Measurements from ENCODE around the gene LRRC71.
A peak's percentile ranks its signal among the peaks of the same experiment; 100 is the strongest.

Gene LRRC71

GRCh38 chr1:156928043-156928602, 7.7 kb downstream of the LRRC71 start:
- peak; percentile 55 for DNase-seq

DNA sequence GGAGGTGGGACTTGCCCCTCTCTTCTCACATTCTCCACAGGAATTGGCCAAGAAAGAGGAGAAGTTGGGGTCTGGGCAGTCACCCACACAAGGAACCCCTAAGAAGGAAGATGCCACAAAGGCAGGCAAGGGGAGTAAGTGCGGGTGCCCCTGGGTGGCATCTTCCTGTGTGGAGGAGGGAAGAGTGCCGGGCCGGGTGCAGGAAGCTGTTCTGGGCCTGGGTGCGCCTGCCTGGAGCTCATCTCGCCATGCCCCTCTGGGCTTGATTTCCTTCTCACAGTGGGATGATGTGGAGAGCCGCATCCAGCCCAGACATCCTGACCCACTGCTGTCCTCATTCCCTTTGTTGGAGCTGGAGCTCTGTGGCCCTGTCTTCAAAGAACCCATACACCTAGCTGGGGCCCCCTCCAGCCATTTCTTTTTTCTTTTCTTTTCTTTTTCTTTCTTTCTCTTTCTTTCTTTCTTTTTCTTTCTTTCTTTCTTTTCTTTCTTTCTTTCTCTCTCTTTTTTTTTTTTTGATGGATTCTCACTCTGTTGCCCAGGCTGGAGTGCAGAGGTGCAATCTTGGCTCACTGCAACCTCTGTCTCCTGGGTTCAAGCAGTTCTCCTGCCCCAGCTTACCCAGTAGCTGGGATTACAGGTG, 9.3 kb downstream of the LRRC71 start:
- peak; percentile 22 for DNase-seq

- no peak for DNase-seq
These were observed 10.1 kb downstream of the LRRC71 start for GRCh38 chr1:156930483-156930882.

DNA sequence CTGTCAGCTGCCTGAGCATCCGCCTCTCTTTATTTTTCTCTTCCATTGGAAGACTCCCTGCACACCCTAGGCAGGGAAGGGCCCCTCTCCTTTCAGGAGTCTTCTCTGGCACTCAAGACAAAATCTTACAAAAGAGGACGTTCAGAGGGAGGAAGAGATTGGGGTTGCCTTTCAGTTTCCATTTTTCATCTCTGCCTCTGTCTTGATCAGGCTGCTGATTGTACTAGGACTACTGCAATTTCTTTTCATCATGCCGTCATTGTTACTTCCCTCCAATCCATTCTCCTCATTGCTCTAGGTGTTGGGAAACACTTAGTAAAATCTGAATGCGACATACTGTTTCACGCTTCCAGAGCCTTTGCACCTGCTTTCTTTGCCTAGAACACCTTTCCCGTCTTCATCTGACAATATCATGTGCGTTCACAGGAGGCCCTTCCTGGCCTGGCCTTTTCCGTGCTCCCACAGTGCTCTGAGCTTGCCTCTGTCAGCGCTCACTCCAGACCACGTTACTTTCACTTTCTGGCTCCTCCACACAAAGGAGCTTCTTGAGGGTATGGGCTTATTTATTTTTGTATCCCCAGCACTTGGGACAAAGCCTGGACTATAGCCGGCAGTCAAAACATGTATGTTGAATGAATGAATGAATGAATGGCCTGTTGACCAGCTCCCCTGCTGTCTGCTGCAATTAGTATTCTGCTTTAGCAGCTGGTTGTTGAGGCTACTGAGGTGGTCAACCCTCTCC, 10.9 kb downstream of the LRRC71 start:
- no peak for DNase-seq

- no peak for DNase-seq
These were observed 11.7 kb downstream of the LRRC71 start for GRCh38 chr1:156931974-156932710.

- DNase-seq = no peak
These were observed 12.7 kb downstream of the LRRC71 start for GRCh38 chr1:156933136-156933535.

DNA sequence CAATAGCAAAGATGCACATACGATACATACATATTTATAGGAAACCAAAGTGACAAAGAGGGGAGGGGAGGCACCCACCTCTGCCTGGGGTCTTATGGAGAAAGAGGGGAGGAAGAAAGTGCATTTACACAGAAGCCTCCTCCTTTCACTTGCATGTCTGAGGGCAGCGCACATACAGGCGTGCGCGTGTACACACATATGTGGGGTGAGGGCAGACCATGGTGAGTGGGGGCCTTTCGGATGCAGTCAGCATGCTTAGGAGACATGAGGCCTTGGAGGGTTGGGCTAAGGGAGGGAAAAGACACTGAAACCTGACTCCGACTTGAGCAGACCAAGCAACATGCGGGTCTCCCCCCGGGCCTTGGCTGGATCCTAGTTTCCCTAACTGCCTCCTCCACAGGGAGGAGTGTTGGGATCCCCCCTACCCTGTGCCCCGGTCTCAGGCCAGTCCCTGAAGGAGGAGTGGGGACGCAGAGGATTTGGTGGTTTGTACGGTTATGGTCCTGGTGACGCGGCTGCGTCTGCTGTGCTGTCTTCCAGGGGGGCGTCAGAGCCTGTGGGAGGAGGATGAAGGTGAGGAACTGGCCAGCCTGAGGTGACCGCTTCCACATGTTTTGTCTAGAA, 15.2 kb downstream of the LRRC71 start:
- no peak for DNase-seq

- DNase-seq = no peak
These were observed 15.8 kb downstream of the LRRC71 start for GRCh38 chr1:156936191-156936590.

DNA sequence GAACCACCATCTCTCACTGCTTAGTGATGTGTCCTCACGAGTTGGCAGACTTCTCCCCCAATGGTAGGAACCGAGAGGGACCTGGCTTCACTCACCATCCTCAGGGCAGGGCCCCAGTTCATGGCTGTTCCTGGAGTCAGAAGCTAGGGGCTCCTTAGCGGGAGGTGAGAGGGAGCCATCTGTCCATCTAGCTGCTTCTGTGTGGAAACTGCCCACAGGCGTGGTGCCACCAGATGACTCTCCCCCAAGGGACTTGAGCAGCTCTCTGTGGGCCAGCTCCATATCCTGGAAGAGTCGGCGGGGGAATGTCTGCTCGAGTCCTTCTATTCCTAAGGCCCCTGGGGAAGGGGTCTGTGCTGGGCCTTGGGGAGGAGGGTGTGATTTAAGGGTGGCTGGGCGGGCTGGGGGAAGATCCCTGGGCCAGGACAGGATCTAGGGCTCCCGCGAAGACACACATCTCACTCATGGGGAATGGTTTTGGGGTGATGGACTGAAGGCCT, 16.3 kb downstream of the LRRC71 start:
- DNase-seq = no peak

- no peak for DNase-seq
These were observed 17.5 kb downstream of the LRRC71 start for GRCh38 chr1:156937883-156938282.

GRCh38 chr1:156938813-156939212, 18.4 kb downstream of the LRRC71 start:
- DNase-seq = no peak

GRCh38 chr1:156939786-156940334, 19.4 kb downstream of the LRRC71 start:
- DNase-seq = no peak

DNA sequence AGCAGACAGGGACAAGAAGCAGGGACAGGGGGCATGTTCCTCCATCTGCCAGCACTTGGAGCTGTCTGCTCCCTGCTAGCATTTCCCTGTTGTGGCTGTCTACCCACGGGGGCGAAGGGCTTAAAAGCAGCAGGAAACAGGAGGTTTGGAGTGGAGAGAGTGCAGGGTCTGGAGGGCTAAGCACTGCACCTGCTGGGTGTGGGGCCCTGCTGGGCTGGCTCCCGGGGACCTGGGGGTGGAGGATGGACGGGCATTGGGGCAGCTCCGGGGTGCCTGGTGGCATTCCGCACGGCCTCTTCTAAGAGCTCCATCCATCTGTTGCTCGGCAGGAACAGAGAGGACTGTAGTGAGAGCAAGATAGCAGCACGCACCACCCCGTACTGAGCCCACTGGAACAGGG, 21.2 kb downstream of the LRRC71 start:
- DNase-seq = no peak

GRCh38 chr1:156942176-156942575, 21.7 kb downstream of the LRRC71 start:
- no peak for DNase-seq

- DNase-seq = no peak
These were observed 22.1 kb downstream of the LRRC71 start for GRCh38 chr1:156942576-156942975.

DNA sequence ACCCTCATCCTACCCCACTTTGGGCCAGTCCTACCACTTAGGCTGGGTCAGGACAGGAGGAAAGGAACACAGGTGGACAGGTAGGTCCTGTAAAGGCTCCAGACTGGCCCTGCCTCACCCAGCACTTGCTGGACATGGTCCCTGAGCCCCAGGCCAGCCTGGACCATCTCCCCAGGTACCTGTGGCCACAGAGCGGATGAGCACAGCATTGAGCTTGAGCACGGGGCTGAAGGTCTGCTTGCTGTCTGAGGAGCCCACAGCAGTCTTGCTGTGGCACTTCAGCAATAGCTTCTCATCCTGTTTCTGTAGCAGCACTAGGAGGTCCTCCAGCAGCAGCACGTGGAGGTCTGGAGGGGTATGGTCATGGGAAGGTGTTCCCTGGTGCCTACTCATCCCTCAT, 23.3 kb downstream of the LRRC71 start:
- no peak for DNase-seq

DNA sequence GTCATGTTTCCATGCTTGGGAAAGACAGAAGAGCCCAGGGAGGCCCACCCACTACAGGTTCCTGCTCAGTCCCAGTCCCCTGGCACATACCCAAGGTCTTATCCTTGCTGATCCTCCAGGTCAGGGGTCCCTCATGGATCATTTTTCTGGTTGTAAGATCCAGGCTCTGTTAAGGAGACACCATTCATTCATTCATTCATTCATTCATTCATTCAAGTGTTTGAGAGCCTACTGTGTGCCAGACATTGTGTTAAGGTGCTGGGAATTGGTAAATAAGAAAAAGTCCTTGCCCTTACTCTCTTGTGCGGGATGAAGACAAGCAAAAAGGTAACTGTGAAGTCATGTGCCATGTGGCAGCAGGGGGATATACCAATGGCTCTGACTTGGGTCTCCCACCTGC, 23.8 kb downstream of the LRRC71 start:
- no peak for DNase-seq

DNA sequence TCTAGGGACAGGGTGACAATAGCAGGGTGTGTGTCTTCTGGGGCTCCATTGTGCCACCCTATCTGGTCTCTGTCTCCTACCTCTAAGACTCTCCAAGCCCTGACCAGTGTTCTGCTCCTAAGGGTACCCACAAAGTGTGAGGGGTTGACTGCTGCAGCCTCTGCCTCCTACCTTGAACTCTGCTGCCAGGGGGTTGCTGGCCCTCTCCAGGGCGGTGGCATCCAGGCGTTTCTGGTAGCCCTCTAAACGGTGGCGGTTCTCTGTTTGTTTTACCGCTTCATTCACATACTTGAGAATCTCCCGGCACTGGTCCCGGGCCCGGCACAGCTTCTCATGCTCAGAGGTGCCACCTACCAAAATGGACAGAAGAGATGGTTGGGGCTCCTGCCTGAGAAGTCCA, 24.4 kb downstream of the LRRC71 start:
- DNase-seq = no peak

DNA sequence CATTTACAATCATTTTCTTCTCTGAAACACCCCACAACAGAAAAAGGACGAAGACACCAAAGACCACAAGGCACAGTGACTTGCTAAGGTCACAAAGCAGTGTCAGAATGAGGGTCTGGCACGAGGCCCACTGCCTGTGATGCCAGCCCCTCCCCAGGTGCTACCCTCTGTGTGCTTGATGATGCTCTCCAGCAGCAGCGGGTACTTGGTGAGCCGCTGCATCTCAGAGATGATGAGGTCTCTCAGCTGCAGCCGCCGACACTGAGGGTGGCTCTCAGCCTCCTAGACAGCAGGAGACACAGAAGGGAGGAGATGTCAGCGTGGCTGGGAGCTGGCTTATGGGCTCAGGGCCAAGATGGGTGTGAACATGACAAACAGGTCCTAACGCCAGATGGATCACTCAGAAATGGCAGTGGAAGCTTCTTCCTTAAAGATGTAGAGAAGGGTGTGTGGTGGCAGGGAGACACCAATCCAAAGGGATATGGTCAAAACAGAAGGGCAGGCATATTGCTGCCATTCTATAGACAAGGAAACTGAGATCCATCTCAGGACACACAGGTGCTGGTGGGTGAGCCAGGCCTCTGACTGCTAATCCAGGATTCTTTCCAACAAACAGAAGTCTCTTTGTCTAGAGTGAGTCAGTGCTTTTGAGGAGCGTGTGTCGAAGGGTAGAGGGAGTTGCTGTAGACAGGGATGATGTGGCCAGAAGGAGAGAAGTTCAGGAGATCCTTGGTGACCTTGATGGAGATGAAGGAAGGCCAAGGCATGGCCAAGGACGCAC, 25.6 kb downstream of the LRRC71 start:
- no peak for DNase-seq

DNA sequence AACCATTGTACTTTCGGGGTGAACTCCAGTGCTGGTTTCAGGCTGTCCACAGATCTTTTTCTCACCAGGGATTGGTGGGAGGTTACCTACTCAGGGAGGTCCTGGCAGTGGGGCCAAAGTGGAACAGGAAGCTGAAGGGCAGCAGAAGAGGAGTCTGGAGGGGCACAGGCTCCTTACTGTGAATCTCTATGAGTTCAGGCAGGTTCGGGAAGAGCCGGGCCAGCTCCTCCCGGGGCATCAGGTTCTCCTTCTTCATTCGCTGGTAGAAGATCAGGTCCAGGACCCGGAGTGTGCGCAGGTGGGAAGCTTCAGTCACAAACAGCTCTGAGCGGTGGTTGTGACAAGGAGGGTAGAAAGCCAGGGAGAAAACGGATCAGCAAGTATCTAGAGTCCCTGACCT, 26.7 kb downstream of the LRRC71 start:
- DNase-seq = no peak

DNA sequence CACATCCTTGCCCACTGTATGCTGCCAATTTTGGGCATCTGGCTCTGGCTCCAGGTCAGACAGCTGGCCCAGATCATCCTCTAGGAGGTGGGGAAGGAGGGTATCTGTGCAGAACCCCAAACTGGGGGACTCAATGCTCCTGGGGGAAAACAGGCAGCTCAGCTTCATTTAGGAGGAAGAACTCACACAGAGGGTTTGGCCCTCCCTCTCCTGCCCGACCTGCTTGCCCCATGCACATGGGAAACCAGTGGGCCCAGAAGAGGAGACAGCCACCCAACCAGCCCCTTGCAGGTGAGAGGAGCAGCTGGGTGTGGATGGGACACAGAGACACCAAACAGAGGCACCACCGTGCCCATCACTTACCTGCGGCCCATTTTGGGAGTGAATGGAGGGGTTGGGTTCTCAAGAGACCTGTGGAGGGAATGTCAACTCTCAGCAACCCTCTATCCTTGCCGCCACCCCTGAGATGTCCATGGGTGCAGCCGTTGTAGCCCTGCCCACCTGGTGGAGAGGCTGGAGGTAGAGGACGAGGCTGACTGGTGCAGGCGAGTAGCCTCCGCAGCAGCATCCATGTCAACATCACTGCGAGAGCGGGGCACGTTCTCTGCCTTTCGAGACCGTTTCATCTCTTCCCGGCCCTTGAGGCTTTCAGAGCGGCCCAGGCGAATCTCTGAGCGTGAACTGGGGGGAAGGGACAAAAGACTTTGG, 27.5 kb downstream of the LRRC71 start:
- no peak for DNase-seq
